Measurements from ENCODE around the gene TP53.
A peak's percentile ranks its signal among the peaks of the same experiment; 100 is the strongest.
"Not testable (repeated sequence)": the region's sequence is repeated elsewhere in the genome, so short reads cannot be mapped to it uniquely, and the experiment has no call there.

Gene TP53

GRCh38 chr17:7629939-7630571 lies 57.2 kb downstream of the TP53 start, which contains the start of gene SHBG:
Gene SHBG (plus strand): TSS chr17:7630135. CDS start chr17:7630173, 38 bp downstream.
- no peak for DNase-seq

- DNase-seq = peak; percentile 92
Observed at GRCh38 chr17:7627250-7628121, 59.8 kb downstream of the TP53 start, which contains the start of gene SAT2. Gene SAT2 (minus strand): TSS chr17:7627821. CDS start chr17:7627635, 186 bp downstream.

- DNase-seq = no peak
Observed at GRCh38 chr17:7626956-7627249, 60.4 kb downstream of the TP53 start.

- DNase-seq = no peak
Observed at GRCh38 chr17:7626307-7626706, 61.0 kb downstream of the TP53 start.

GRCh38 chr17:7625749-7626148 lies 61.5 kb downstream of the TP53 start:
- not testable (repeated sequence) for DNase-seq

GRCh38 chr17:7623661-7624060 lies 63.6 kb downstream of the TP53 start:
- no peak for DNase-seq

- DNase-seq = no peak
Observed at GRCh38 chr17:7620835-7621234, 66.5 kb downstream of the TP53 start.

GRCh38 chr17:7618608-7619007 lies 68.7 kb downstream of the TP53 start:
- DNase-seq = no peak

Data from amniotic stem cell (primary cell).